HG03442 (cell line): ENCODE results near the gene HTR7.

Source experiments
- ATAC-seq: cut with Tn5 transposase; IDR thresholded peaks from one replicate; pipeline ENCODE4 v1.9.1; 2021; ENCODE audit warnings: mild to moderate bottlenecking, moderate library complexity; ENCODE audit not compliant: unreplicated experiment

Gene HTR7

DNA sequence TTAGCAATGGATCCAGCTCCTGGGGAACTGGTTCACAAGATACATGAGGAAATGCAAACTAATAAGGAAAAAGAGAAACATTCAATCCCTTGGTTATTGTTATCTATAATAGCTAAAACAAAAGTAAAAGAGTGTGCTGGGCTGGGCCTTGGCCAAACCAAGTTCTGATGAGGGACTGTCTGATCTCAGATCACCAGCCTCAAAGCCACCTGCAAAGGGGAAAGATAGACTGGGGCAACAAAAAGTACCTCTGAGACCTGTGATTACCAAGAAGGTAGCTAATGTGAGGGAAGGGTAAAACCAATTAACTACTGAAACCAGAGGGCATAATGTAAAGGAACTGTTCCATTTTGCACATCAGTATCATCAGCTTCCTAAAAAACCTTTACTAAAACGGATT is 51.2 kb downstream of the HTR7 start:
- ATAC-seq, result no peak

DNA sequence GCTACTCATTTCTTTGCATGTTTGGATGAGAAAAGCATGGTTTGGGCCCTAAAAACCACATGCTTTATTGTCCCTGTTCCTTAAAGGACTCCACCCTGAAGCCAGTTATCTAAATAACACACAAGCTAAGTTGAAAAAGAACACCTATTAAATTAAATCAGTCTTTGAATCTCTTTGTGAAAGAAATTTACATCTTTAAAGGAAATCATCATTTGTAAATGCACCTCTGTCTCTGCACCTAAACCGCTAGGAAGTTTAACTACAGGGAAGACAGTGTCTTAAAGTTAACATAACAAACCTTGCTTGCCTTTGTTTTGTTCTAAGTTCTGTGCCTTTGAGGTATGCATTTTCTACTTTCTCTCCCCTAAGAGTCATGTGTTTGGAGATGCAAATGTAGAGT is 52.6 kb downstream of the HTR7 start:
- no peak for ATAC-seq

DNA sequence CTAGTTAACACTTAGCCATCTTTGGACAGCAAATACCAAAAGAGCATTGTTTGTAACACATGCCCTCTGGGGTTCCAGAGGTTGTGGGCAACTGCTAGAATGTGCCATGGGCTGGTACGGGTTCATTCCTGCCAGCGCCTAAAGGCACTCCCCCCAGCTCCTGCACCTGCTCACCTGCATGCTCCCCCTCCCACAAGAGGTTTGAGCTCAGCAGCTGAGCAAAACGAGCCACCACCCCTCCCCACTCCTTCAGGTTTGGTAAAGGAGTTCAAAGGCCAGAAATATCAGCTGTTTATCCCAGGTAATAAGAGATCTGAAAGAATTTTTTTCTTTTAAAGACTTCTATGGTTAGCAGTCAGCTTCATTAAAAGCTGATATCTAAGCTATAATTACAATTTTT is 53.5 kb downstream of the HTR7 start:
- no peak for ATAC-seq

DNA sequence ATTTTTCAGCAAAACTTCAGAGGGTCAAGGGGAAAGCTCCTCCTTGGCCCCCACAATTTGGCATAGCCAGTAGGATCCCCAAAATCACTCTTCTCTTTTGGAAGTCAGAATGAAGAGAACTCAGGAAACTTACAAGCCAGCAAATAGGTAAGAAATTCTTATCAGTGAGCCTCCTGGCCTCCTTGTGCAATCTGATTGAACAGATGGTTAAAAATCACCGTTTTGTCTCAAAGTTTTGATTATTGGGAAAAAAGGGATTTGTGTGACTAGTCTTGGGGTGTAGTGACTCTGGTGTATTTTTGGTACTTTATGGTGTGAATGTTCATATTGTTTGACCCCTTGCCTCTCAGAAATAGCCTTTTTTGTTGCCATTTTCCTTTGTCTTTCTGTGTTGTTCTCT is 56.2 kb downstream of the HTR7 start:
- no peak for ATAC-seq

DNA sequence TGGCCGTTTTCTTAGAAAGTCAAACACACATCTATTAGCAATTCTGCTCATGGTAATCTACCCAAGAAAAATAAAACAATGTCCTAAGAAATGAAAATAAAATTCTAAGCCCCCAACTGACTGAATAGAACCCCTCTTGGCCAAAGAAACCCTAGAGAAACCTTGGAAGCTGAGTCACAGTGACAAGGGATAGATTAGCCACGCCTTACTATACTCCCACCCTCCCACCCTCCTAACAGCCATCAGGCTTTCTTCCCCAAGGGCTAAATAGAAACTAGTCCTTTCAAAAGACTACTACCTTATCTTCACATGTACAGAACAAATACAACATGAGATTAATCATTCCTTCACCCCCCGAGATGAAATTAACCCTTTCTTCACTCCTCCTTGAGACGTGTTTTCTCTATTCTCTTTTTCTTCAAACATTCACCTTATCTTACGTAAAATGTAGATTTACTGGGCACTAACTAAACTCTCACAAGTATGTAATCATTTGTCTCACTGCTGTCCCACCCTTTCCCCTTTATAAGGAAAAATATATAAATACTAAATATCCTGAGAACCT is 57.5 kb downstream of the HTR7 start:
- no peak for ATAC-seq

DNA sequence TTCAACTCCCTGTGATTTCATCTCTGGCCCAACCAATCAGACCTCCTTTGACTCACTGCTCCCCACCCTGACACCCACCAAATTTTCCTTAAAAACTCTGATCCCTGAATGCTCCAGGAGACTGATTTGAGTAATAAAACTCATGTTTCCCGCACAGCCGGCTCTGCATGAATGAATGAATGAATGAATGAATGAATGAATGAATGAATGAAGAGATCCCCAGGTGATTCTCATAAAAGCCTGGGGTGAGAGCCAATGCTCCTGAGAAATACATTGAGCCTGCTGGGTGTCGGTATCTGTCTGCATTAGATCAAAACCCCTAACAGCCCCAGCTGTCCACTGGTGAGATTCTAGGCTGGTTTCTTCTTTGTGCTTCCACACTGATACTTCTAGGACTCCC is 58.7 kb downstream of the HTR7 start:
- ATAC-seq, result no peak

DNA sequence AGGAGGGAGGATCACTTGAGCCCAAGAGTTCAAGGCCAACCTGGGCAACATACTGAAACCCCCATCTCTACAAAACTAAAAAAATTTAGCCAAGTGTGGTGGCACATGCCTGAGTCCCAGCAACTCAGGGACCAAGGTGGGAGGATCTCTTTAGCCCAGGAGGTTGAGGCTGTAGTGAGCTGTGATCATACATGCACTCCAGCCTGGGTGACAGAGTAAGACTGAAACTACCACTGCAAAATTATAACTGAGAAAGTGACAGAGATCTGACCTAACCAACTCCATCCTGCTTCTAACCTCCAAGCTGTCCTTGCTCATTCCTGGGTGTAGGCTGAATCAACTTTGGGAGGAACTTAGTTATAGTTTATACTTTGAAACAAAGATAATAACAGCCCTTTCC is 59.4 kb downstream of the HTR7 start:
- no peak for ATAC-seq

DNA sequence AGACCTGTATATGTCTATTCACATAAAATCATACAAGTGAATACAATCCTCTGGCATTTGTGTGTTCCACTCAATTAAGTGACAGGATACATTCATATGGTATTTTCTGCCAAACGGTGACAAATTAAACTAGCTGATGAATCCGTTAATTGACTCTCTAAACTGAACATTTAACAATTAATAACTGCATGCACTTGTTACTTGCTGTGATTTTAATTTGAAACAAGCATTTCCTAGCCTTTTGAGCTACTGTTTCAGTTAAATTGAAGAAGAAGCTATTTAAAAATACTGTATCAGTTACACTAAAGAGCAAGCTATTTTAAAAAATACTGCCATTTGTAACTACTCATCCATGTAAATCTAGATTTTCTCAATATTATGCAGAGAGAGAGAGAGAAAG is 67.4 kb downstream of the HTR7 start:
- ATAC-seq, result no peak

DNA sequence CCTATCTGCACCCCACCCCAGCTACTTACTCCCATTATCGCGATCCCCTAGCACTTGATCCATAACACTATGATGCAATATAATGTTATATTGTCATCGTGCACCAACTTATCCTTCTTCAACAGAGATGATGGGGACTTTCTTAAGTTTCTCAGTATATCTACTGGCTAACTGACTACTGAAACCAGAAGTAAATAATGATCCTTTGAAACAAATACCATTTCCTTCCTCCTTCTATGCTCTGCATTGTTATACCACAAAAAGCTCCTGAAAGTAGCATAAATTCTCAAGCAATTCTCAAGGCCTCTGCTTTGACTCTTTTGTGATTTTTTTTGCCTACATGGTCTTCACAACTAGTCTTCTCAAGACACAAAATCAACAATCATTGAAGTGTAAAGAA is 68.9 kb downstream of the HTR7 start:
- ATAC-seq, result peak; percentile 52

DNA sequence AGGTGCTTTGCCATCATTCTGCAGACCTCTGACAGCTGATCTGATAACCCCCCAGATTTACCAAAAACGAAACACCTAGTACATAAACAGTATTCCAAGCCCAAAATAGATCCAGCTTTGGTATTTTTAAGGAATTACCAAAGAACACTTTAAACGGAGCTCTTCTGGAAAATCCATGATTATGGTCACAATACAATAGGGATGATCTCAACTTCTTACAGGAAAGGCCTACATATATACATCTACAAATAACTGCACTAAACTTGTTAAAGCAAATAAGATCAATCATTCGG is 69.7 kb downstream of the HTR7 start:
- no peak for ATAC-seq

DNA sequence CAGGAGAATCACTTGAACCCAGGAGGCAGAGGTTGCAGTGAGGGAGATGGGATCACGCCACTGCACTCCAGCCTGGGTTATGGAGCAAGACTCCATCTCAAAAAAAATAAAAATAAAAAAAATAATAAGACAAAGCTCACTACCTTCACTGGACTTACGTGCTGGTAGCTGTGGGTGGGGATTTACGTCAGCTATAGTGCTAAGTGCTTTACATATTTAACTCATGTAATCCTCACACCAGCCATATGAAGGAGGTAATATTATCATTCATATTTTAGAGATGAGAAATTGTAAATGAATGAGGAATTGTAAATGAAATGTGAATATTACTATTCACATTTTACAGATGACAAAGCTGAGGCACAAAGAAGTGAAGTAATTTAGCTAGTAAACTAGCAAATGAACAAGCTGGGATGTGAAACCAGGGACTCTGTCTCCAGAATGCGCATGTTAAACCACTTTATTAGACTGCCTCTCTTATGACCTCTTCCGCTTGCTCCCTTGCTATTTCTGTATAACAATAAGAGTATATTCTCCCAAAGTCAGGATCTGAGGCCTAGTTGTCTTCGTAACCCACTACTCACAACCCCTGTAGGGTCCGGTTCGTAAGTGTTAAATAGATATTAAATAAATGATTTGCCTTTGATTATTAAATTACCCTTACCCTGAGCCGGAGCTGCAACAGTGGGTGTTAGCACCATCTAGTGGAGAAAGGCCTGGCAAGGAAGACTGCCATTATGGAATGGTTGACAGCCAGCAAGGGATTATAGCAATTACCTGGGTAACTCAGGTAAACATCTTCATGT is 70.2 kb downstream of the HTR7 start:
- ATAC-seq, result no peak

DNA sequence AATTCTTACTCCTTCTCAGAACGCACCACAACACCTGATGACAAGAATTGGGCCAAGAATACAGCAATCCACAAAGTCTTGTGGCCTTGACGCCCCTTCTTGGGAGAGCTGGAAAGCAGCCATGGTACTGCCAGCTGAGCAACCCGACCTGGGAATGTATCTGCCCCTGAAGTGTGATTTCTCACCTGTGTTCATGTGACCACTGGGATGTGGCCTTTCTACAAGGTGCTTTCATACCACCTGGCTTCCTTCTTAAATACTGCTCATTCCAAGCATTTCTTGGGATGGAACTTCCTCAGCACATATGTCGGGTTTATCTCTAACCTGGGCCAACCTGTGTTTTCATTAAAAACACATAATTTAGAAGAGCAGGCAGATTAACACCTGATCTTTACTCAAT is 72.1 kb downstream of the HTR7 start:
- no peak for ATAC-seq

DNA sequence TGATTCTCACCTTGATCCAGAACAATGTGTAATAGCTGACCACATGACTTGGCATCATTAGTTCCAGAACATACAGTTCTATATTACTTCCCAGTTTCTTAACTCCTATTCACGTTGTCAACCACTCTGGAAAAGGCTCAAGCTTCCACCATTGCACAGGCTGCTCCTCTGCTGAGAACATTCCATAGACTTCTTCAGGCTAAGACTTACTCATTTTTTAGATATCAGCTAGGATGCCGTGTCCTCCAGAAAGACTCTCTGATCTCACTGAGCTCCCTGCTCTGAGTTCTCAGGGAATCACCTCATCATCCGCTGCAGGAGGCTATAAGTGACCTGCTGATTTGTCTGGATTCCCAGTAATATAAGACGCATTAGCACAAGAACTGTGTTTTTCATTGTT is 73.1 kb downstream of the HTR7 start:
- no peak for ATAC-seq

DNA sequence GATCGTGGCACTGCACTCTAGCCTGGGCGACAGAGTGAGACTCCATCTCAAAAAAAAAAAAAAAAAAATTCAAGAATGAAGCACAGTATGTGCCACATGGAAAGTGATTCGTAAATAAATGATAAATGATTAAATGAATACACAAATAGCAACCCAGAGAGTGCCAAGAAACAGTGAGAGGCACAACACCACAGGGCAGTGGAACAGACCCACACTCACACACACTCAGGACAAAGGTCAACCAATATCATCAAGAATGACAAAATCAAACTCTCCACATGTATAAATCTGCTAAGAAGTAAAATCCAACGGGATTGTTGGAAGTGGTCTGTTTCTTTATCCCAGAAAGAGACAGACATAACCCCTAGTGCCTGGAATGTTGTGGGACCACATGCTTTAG is 77.4 kb downstream of the HTR7 start:
- ATAC-seq, result no peak

DNA sequence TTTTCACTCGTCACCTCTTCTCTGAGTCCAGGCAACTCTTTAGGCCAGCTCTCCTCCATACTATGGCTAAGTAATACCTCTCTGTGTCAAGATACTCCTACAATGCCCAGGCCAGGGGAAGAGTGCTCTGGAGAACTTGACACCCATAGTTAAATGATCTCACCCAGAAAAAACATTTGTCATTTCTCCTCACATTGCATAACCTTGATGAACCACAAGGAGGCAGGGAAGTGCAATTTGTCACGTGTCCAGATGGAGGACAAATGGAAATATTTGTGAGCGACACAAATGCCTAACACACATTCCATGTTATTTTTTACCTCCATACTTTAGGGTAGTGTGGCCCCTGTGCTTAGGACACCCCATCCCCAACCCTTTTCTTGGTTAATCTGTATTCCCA is 78.3 kb downstream of the HTR7 start:
- no peak for ATAC-seq

DNA sequence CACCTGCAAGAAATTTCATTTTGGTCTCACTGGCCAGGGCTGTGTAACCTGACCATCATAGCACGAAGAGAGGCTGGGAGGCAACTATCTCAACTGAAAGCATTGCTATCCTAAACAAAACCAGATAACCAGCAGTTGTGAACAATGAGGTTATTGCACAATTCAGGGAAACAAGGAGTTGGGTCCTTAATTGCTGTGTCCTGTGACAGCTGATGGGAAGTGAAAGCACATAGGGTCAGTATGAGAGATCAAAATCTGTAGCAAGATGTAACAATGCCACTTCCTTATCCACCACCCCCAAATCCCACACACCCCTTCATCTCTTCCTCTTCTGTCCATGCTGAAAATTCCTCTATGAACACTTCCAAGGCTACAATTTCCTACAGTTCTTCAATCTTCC is 80.2 kb downstream of the HTR7 start:
- ATAC-seq, result no peak

DNA sequence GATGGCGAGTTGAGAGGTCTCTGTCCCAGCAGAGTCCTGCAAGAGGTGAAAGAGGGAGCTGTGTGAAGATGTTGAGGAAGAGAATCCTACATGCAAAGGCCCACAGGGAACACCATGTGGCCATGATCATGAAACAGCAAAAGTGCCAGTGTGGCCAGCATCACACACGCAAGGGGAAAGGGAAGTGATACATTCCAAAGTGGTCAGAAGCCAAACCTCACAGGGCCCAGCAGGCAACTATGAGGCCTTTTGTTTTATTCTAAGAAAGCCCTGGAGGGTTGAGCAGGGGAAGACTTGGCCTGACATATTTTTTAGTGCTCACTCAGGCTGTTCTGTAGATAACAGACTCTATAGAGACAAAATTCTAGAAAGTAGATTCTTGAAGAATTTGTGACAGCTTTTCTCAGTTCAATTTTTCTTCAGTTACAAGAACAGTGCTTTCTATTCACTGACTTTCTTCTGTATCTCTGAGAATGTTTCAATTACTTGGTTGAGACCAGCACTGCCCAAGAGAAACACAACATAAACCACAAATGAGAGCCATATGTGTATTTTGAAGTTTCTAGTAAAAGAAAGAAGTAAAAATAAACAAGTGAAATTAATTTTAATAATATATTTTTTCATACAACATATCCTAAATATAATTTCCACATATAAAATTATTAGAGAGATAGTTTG is 82.3 kb downstream of the HTR7 start:
- ATAC-seq, result no peak

DNA sequence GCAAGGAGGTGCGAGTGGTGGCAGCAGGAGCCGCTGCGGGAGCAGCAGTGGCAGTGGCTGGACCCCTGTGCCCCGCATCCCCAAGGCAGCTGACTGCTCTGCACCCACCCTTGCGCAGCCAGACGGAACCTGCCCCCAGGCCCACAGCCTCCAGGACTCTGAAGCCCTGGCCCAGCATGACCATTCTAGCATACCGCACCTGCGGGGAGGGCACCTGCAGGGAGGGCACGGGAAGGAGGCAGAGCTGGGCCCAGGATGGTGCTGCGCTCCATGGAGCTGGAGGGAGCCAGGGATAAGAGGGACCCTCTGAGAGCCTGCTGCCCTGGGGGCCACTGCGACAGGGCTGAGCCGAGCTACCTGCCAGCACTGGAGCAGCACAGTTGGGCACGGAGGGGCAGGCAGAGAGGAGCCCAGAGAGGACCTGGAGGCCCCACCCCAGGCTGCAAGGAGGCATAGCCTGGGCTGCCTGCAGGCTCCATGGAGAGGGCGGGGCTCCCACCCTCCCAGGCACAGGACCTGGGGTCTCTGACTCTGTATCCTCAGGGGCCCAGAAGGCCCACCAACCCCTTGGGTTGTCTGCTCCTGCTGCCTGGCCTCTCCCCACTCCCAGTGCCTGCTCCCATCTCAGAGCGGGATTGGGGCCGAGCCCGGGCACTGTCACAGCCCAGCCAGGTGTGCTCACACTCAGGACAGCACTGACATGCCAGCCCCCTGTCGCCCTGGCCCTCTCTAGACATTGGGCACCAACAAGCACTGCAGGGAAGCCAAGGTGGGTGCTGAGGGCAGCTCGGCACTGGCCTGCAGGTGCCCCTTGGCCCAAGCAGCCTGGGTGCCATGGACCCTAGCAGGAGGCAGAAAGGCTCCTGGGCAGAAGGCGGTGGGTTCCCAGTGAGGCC is 87.6 kb downstream of the HTR7 start:
- no peak for ATAC-seq

DNA sequence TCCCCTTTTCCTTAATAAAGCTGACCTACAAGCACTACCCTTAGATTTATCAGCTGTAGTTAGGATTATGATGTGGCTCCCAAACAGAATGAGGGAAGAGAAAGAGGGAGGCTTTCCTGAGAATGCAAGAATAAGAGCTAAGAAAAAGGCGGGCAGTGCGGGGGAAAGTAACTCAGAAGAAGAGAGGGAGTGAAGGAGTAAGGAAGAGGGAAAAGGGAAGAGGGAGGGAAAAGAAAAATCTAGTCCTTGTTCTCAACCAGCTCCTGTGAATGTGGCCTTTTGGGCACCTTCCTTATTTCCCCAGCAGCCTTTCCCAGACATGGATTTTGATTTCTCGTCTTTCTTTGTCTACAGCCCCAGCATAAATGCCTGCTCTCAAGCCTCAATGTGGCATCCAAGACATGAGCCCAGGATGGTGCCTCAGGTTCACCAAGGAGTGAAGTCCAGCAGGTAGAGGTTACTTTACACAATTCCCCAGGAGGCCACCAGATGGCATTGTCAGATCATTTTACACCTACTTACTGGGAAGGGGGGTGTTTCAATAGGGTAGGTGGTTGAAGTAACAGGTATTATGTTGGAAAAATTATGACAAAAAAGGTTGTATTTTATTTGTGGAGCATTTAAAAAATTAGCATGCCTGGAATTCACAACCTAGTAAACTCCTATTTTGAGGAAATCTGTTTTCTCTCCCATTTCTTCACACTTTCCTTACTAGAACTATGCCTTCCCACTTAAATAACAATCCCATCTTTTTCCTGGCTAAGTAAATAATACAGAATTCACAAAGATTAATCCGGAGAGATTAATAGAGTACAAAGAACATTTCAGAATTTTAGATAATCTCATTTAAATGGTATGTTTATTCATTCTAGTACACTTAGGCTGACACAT is 106.5 kb downstream of the HTR7 start:
- peak; percentile 55 for ATAC-seq

DNA sequence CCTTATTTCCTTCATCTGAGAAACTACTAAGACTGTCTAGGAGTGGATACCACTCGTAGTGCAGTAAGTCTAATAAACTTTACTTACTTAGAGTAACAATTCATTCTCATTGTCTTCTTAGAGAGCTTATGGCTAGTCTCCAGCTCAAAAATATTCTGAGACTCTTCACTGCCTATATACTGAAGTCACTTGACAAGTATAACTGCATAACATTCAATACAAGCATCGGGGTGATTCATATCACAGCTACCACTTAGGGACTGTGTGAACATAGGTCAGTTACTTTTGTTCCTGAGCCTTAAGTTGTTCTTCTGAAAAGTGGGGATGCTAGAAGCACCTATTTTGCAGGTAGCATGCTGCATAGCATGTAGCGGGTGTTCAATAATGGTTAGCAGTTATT is 111.0 kb downstream of the HTR7 start:
- no peak for ATAC-seq

DNA sequence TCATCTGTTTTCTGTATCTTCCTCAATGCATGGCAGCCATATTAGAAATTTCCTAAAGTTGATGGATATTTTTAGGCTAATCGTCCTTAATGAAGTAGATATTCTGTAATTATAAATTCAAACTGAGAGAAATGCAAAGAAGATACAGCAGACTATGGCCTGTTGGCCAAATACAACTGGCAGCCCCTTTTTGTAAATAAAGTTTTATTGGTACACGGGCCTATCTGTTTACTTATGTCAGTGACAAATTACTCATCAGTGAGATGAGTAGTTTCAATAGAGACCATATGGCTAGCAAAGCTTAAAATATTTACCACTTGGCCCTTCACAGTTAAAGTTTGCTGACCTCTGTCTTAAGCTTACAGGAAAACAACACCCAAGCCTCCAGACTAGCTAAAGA is 112.3 kb downstream of the HTR7 start:
- no peak for ATAC-seq
